ENCODE measurements around the gene NUCKS1.
A peak's percentile ranks its signal among the peaks of the same experiment; 100 is the strongest.

Gene NUCKS1

GRCh38 chr1:205670150-205670446 is 79.9 kb downstream of the NUCKS1 start:
- Mint-ChIP-seq H3K36me3 (no peaks in the 10 kb centered on the region), H3K27ac (peak overlapping the region; percentile 94), H3K9me3 (no peaks in the 10 kb centered on the region), H3K27me3 (no peaks in the 10 kb centered on the region), H3K4me1 (peaks cover 57% of the 10 kb centered on the region), H3K4me3 (peak overlapping the region; percentile 68)
- no peak for DNase-seq (ENCODE audit: low spot score in 2 of 2)
- ATAC-seq (ENCODE audit: low read depth): no peak

GRCh38 chr1:205669341-205670149 is 80.4 kb downstream of the NUCKS1 start:
- no peaks in the 10 kb centered on the region for H3K36me3 Mint-ChIP-seq

GRCh38 chr1:205668951-205669340 is 81.0 kb downstream of the NUCKS1 start:
- Mint-ChIP-seq H3K36me3 (no peaks in the 10 kb centered on the region), H3K4me3 (peak overlapping the region; percentile 68), H3K27me3 (no peaks in the 10 kb centered on the region), H3K9me3 (no peaks in the 10 kb centered on the region), H3K27ac (peak overlapping the region; percentile 94), H3K4me1 (peaks cover 65% of the 10 kb centered on the region)
- DNase-seq (ENCODE audit: low spot score in 2 of 2): peak in 1 of 2 donors; percentile 74
- ATAC-seq (ENCODE audit: low read depth): peak; percentile 71

More at GRCh38 chr1:205669341-205670149, 80.4 kb downstream of the NUCKS1 start:
- no peaks in the 10 kb centered on the region for H3K27me3 Mint-ChIP-seq
- DNase-seq (ENCODE audit: low spot score in 2 of 2) (peak; percentile 57 to 62), ATAC-seq (ENCODE audit: low read depth) (peak; percentile 44)
- H3K9me3 Mint-ChIP-seq: no peaks in the 10 kb centered on the region
- H3K4me3 Mint-ChIP-seq: peak overlapping the region; percentile 68
- peaks cover 62% of the 10 kb centered on the region for H3K4me1 Mint-ChIP-seq
- H3K27ac Mint-ChIP-seq: peak overlapping the region; percentile 94

- H3K9me3 Mint-ChIP-seq: no peaks in the 10 kb centered on the region
- ATAC-seq (ENCODE audit: low read depth): no peak
- H3K36me3 Mint-ChIP-seq: no peaks in the 10 kb centered on the region
- H3K4me1 Mint-ChIP-seq: peaks cover 66% of the 10 kb centered on the region
- peak overlapping the region; percentile 65 for H3K4me3 Mint-ChIP-seq
- DNase-seq (ENCODE audit: low spot score in 2 of 2): no peak
- peak overlapping the region; percentile 94 for H3K27ac Mint-ChIP-seq
- no peaks in the 10 kb centered on the region for H3K27me3 Mint-ChIP-seq
Observed at GRCh38 chr1:205667909-205668643, 81.9 kb downstream of the NUCKS1 start.

GRCh38 chr1:205666372-205667166 is 83.4 kb downstream of the NUCKS1 start:
- H3K27ac Mint-ChIP-seq: peak overlapping the region; percentile 98
- H3K4me3 Mint-ChIP-seq: no peak overlapping the region
- H3K36me3 Mint-ChIP-seq: no peaks in the 10 kb centered on the region
- H3K4me1 Mint-ChIP-seq: peaks cover 63% of the 10 kb centered on the region
- H3K9me3 Mint-ChIP-seq: no peaks in the 10 kb centered on the region
- ATAC-seq (ENCODE audit: low read depth) (no peak), DNase-seq (ENCODE audit: low spot score in 2 of 2) (no peak)
- H3K27me3 Mint-ChIP-seq: no peaks in the 10 kb centered on the region

- DNase-seq (ENCODE audit: low spot score in 2 of 2) (no peak), ATAC-seq (ENCODE audit: low read depth) (peak; percentile 29)
- peaks cover 61% of the 10 kb centered on the region for H3K4me1 Mint-ChIP-seq
- no peaks in the 10 kb centered on the region for H3K9me3 Mint-ChIP-seq
- H3K27ac Mint-ChIP-seq: peak overlapping the region; percentile 98
- no peaks in the 10 kb centered on the region for H3K36me3 Mint-ChIP-seq
- H3K27me3 Mint-ChIP-seq: no peaks in the 10 kb centered on the region
- H3K4me3 Mint-ChIP-seq: peak overlapping the region; percentile 58
Observed at GRCh38 chr1:205665201-205666045, 84.6 kb downstream of the NUCKS1 start.

- H3K36me3 Mint-ChIP-seq: no peaks in the 10 kb centered on the region
- H3K27me3 Mint-ChIP-seq: no peaks in the 10 kb centered on the region
- peak overlapping the region; percentile 98 for H3K27ac Mint-ChIP-seq
- H3K4me1 Mint-ChIP-seq: peaks cover 61% of the 10 kb centered on the region
- no peaks in the 10 kb centered on the region for H3K9me3 Mint-ChIP-seq
- no peak for DNase-seq (ENCODE audit: low spot score in 2 of 2)
- no peak for ATAC-seq (ENCODE audit: low read depth)
- no peak overlapping the region for H3K4me3 Mint-ChIP-seq
Observed at GRCh38 chr1:205664399-205665017, 85.5 kb downstream of the NUCKS1 start.

- Mint-ChIP-seq H3K36me3 (no peaks in the 10 kb centered on the region), H3K4me3 (no peak overlapping the region), H3K27me3 (no peaks in the 10 kb centered on the region), H3K9me3 (no peaks in the 10 kb centered on the region), H3K27ac (peak overlapping the region; percentile 57), H3K4me1 (peaks cover 56% of the 10 kb centered on the region)
- DNase-seq (ENCODE audit: low spot score in 2 of 2): no peak
- no peak for ATAC-seq (ENCODE audit: low read depth)
Observed at GRCh38 chr1:205663286-205663936, 86.6 kb downstream of the NUCKS1 start.
